HL-60/S4 treated with phorbol 12-myristate 13-acetate at 8.2 ng/mL for 4 days and 3 days (cell line): ENCODE measurements around the gene SUSD1.

ENCODE experiments used
- in situ Hi-C: fragments of 300-500 bp; cut with MboI; formaldehyde crosslinking; loops from 2 replicates; pipeline ENCODE4 v1.15.0; 2022; ENCODE audit warnings: low sequenced_read_pairs

Gene SUSD1

GRCh38 chr9:112104401-112104800, 70.7 kb downstream of the SUSD1 start:
- in situ Hi-C loops: no loop called here

- in situ Hi-C loops: no loop called here
These were observed 71.7 kb downstream of the SUSD1 start for GRCh38 chr9:112103405-112103804.

GRCh38 chr9:112097712-112098688, 77.1 kb downstream of the SUSD1 start:
- in situ Hi-C loops: loop anchor here (25.0 kb wide), 1 partner anchor 614 kb away; the partner anchor contains the start of gene INIP

DNA sequence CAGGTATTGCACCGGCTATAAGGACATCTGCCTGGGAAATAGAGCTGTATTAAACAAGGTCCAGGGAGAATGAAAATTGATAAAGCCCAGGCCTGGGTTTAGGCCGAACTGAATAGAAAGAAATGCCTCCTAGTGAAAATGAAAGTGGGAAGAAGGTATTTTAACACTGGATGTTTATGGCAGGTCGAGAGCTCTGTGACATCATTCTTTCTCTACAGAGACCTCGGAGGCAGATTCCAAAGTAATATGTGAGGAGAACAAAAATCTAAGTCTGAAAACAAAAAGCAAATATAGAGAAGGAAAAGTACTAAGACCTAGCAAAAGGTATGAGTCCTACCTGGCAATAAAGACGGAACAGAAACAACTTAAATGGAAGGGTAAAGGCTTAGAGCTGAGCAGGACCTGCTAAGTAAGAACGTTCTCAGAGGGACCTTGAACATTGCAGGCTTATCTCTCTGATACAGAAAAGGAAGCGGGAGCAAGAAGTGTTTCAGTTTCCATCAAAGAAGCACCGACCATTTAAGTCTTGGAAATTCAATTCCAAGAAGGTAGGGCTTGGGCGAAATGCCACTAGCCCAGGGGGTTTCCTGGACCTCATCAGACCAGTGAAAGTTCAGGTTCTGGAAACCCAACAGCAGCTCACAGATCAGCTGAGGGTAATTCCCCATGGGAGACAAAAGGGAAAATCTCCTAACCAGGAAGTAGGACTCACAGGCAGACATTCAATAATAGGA, 80.0 kb downstream of the SUSD1 start:
- in situ Hi-C loops: loop anchor here (25.0 kb wide), 1 partner anchor 617 kb away; the partner anchor contains the start of gene INIP

DNA sequence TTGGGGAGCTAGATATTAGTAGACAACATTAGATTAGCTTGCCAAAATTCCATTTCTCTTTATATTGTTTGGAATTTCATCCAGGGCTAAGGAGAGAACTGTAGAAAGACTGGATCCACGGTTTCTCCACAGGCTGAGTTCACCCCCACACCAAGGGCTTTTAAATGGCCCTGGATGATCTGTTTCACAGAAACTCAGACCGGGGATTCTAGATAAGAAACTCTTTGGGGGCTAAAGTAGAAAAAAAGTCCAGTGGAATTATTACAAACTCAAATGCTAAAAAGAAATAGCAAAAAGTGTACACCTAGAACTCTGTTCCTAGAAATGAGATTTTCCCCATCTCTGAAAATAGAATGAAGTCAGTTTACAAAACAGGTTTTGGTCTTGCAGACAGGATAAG, 80.9 kb downstream of the SUSD1 start:
- in situ Hi-C loops: loop anchor here (25.0 kb wide), 1 partner anchor 618 kb away; the partner anchor contains the start of gene INIP

- in situ Hi-C loops: loop anchor here (25.0 kb wide), 1 partner anchor 618 kb away; the partner anchor contains the start of gene INIP
These were observed 81.3 kb downstream of the SUSD1 start for GRCh38 chr9:112093870-112094216.

GRCh38 chr9:112093147-112093869, 81.8 kb downstream of the SUSD1 start:
- in situ Hi-C loops: loop anchor here (25.0 kb wide), 1 partner anchor 619 kb away; the partner anchor contains the start of gene INIP

GRCh38 chr9:112091810-112092209, 83.3 kb downstream of the SUSD1 start:
- in situ Hi-C loops: loop anchor here (25.0 kb wide), 1 partner anchor 620 kb away; the partner anchor contains the start of gene INIP

DNA sequence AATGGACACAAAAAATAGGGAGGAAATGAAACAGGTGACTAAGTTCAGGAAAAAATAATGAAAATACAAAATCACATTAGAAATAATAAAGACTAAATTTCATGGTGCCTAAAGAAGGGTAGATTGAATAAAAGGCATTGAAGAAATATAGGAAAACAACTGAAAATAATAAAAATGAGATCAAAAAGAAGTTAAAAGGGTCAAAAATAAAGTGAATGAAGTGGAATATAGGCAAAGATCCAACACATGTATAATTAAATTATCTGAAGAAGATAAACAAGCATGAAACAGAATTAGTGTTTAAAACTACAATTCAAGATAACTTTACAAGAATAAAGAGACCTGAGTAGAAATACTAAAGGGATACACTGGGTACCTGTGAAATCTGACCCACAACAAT, 87.6 kb downstream of the SUSD1 start:
- in situ Hi-C loops: loop anchor here (5.0 to 25.0 kb wide), 2 partner anchors 285 to 625 kb away; partner anchors contain the start of gene INIP

GRCh38 chr9:112086627-112087026, 88.5 kb downstream of the SUSD1 start:
- in situ Hi-C loops: loop anchor here (5.0 to 25.0 kb wide), 2 partner anchors 286 to 626 kb away; partner anchors contain the start of gene INIP

DNA sequence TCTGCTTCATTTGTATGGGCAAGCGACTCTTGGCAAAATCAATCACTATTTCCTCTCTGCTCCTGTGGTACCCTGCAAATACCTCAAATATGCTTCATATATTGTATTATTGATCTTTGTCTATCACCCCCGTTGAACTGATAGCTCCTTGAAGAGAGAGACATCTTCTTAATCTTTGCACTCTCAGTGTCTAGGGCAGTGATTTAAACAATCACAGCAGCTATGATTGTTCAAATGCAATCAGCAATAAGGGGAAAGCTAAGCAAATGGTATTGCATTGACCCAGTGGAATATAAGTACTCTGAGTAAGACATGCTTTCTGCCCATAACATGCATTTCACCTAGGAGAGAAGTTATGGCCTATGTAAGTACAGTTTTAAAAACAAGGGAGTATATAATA, 90.2 kb downstream of the SUSD1 start:
- in situ Hi-C loops: loop anchor here (5.0 to 25.0 kb wide), 2 partner anchors 287 to 627 kb away; partner anchors contain the start of gene INIP

GRCh38 chr9:112084334-112084733, 90.8 kb downstream of the SUSD1 start:
- in situ Hi-C loops: loop anchor here (25.0 kb wide), 1 partner anchor 628 kb away; the partner anchor contains the start of gene INIP

DNA sequence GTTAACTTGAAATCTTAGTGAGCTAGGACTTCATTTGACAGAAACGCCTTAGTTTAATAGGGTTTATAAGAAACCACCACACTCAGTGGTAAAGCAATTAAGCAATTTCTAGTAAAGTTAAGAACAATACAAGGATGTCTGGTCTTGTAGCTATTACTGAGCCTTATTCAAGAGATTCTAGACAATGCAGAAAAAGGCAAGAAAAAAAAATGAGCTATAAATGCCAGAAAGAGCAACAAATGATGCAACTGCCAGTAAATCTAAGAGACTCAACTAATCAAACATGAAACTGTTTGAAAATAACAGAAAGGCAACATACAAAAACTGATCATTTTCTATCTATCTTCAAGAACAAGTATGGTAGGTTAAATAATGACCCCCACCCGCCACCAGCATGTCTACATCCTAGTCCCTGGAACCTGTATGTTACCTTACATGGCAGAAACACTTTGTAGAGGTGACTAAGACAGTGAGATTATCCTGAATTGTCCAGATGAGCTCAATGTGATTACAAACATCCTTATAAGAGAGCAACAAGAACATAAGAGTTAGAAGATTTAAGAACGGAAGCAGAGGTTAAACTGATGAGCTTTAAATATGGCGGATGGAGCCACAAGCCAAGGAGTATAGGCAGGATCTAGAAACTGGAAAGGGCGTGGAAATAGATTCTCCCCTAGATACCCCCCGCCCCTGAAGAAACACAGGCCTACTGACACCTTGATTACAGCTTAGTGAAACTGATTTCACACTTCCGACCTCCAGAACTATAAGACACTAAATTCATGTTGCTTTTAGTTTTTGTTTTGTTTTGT, 93.0 kb downstream of the SUSD1 start:
- in situ Hi-C loops: loop anchor here (25.0 kb wide), 1 partner anchor 630 kb away; the partner anchor contains the start of gene INIP

- in situ Hi-C loops: loop anchor here (25.0 kb wide), 1 partner anchor 631 kb away; the partner anchor contains the start of gene INIP
These were observed 94.1 kb downstream of the SUSD1 start for GRCh38 chr9:112080831-112081542.

- in situ Hi-C loops: loop anchor here (5.0 to 25.0 kb wide), 3 partner anchors 144 to 634 kb away; partner anchors contain the start of gene INIP
These were observed 96.7 kb downstream of the SUSD1 start for GRCh38 chr9:112078432-112078831.

DNA sequence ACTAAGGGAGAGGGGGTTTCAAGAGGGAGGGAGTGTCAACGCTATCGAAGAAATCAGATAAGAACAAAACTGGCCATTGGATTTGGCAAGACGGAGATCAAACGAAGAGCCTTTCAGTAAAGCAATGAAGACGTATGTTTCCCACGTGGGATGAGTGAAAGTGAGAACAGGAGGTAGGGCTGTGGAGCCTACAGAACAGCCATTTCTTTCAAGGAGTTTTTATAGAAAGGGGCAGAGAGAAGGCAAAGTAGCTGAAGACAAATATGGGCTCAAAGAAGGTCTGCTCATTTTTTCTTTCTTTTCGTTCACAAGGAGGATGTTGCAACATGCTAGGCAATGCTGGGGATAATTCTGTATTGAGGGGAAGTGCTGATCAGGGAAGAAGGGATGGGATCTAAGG, 98.3 kb downstream of the SUSD1 start:
- in situ Hi-C loops: loop anchor here (5.0 to 25.0 kb wide), 3 partner anchors 142 to 635 kb away; partner anchors contain the start of gene INIP

DNA sequence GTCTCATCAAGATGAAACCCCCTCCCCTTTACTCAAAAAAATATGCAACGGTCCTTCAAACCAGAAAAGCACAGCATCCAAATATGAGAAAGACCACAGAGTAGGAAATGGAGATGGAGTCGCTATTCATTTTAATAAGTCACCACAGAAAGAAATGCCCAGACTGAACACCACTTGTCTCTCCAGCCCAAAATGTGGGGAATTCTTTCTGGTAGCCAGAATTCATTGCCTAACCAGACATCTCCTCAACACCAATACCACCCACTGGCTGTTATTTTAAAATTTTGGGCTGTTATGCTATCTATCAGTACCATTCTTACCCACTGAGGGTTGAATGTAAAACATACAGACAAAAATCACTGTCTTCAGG, 100.1 kb downstream of the SUSD1 start:
- in situ Hi-C loops: loop anchor here (5.0 to 25.0 kb wide), 3 partner anchors 140 to 637 kb away; partner anchors contain the start of gene INIP

DNA sequence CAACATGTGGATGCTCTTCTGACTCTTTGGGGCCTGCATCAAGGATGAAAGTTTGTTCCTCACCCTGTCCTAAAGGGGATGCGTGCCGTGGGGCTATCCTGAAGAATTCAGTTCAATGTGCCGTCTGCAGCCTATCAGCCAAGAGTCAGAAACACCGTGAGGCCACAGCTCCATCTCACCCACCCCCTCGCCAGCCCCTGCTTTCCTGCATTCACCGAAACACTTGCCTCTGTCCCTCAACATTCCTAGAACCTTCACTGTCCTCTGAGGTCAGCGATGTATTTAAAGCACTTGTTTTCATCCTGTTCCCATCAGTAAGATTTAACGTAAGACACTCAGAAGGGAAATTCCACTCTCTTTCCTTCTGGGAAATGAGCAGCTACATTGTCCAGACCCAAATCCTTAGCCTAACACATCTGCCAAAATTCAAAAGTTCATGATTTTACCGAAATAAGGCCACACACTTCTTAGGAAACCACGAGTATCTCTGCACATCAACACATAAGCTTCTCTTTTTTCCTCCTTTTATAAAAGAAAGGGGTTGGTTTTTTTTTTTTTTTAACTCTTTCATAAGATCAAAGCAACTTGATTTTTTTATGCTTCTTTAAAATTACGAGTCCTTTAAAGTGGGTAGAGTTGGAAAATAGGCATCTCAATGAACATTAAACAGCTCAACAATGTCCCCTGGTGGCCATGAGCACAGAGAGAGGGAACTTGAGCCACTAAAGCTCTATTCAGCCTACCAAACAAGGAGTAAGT, 100.7 kb downstream of the SUSD1 start:
- in situ Hi-C loops: loop anchor here (5.0 to 25.0 kb wide), 3 partner anchors 140 to 638 kb away; partner anchors contain the start of gene INIP
